Measurements from ENCODE around the gene ABCA7. TPM values are rescaled to one million over a fixed set of nuclear protein-coding genes. Genes with fewer than 3 reads are reported as not detected.

ABCA7 gene
- total RNA-seq, 3 donors from 2014 or later (not counting 1 experiment from before 2014, with no cell fraction given): 73.3 to 149 (median 121) TPM

DNA sequence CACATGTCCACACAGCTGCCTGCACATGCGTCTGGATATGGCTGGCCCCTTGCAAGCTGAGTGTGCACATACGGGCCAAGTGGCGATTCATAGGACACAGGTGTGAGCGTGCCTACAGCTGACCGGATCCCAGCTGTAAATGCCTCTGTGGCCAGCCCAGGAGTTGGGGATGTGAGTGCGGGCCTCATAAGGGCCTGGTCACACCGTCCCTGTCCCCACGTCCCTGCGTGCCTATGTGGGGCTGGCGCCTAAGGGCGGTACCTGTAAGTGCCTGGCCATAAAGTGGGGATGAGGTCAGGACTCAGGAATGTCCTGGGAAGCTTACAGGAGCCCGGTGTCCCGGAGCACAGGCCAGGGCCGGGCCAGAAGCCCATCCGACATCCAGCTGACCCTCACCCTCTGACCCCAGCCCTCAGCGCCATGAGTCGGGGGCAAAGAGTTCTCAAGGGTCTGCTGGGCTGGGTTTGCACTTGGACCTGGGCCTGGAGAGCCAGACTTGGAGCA is 25.8 kb downstream of the ABCA7 start:
- H3K27ac ChIP-seq (ENCODE audit: low read length): no peak overlapping the region
- H3K27me3 Mint-ChIP-seq (ENCODE audit: low read depth in 2 of 2): no peaks in the 10 kb centered on the region
- peaks cover 19 to 47% of the 10 kb centered on the region in 2 donors for H3K4me1 Mint-ChIP-seq

GRCh38 chr19:1066251-1066747 is 26.4 kb downstream of the ABCA7 start:
- Mint-ChIP-seq H3K4me1 (peaks cover 19 to 47% of the 10 kb centered on the region in 2 donors), H3K4me3 (peak overlapping the region; percentile 76), H3K27me3 (ENCODE audit: low read depth in 2 of 2) (no peaks in the 10 kb centered on the region), H3K27ac (peak overlapping the region; percentile 88 to 93), H3K36me3 (no peaks in the 10 kb centered on the region), H3K9me3 (no peaks in the 10 kb centered on the region)
- Histone ChIP-seq H3K4me1 (ENCODE audit: control insufficient read depth, insufficient read depth, low read length) (peaks cover 66% of the 10 kb centered on the region), H3K36me3 (ENCODE audit: control insufficient read depth, insufficient read depth, low read length) (peaks cover 22% of the 10 kb centered on the region), H3K4me3 (ENCODE audit: low read length) (peak overlapping the region; percentile 30), H3K9me3 (ENCODE audit: control insufficient read depth, insufficient read depth, low read length) (no peaks in the 10 kb centered on the region), H3K27me3 (ENCODE audit: control insufficient read depth, insufficient read depth, low read length) (no peaks in the 10 kb centered on the region), H3K27ac (ENCODE audit: low read length) (peak overlapping the region; percentile 65)
- TF ChIP-seq, protein P1, sequence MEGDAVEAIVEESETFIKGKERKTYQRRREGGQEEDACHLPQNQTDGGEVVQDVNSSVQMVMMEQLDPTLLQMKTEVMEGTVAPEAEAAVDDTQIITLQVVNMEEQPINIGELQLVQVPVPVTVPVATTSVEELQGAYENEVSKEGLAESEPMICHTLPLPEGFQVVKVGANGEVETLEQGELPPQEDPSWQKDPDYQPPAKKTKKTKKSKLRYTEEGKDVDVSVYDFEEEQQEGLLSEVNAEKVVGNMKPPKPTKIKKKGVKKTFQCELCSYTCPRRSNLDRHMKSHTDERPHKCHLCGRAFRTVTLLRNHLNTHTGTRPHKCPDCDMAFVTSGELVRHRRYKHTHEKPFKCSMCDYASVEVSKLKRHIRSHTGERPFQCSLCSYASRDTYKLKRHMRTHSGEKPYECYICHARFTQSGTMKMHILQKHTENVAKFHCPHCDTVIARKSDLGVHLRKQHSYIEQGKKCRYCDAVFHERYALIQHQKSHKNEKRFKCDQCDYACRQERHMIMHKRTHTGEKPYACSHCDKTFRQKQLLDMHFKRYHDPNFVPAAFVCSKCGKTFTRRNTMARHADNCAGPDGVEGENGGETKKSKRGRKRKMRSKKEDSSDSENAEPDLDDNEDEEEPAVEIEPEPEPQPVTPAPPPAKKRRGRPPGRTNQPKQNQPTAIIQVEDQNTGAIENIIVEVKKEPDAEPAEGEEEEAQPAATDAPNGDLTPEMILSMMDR (IDR thresholded peaks at IDR 0.05): no peak
- peak in 1 of 2 donors; percentile 34 for DNase-seq
- 57% methylated on average over 17 of the region's 17 CpGs for WGBS (ENCODE audit: insufficient coverage)
- ATAC-seq: no peak
- intact Hi-C loops (cut with micrococcal nuclease): loop anchor here (5.0 kb wide), 2 partner anchors 34 to 36 kb away; partner anchors contain the start of gene GPX4

More for the DNA sequence above, 25.8 kb downstream of the ABCA7 start:
- TF ChIP-seq, protein P1 (IDR thresholded peaks at IDR 0.05): no peak
- peak overlapping the region; percentile 76 for H3K4me3 Mint-ChIP-seq
- Histone ChIP-seq H3K36me3 (ENCODE audit: control insufficient read depth, insufficient read depth, low read length) (peaks cover 18% of the 10 kb centered on the region), H3K4me1 (ENCODE audit: control insufficient read depth, insufficient read depth, low read length) (peaks cover 62% of the 10 kb centered on the region), H3K27me3 (ENCODE audit: control insufficient read depth, insufficient read depth, low read length) (no peaks in the 10 kb centered on the region), H3K4me3 (ENCODE audit: low read length) (no peak overlapping the region), H3K9me3 (ENCODE audit: control insufficient read depth, insufficient read depth, low read length) (no peaks in the 10 kb centered on the region)
- H3K27ac Mint-ChIP-seq: peak overlapping the region; percentile 81 to 93
- DNase-seq (no peak), ATAC-seq (no peak)
- no peaks in the 10 kb centered on the region for H3K36me3 Mint-ChIP-seq
- intact Hi-C loops (cut with micrococcal nuclease): loop anchor here (5.0 kb wide), 2 partner anchors 33 to 37 kb away; partner anchors contain the start of gene GPX4
- H3K9me3 Mint-ChIP-seq: no peaks in the 10 kb centered on the region
- 90% methylated on average over 17 of the region's 17 CpGs for WGBS (ENCODE audit: insufficient coverage)

GRCh38 chr19:1066748-1067340 is 26.9 kb downstream of the ABCA7 start, which contains the start of gene ARHGAP45:
TSS of gene ARHGAP45 (plus strand) at chr19:1067167. CDS start at chr19:1067406, 239 bp downstream.
- Mint-ChIP-seq H3K36me3 (no peaks in the 10 kb centered on the region), H3K4me1 (peaks cover 22 to 50% of the 10 kb centered on the region in 2 donors), H3K27me3 (ENCODE audit: low read depth in 2 of 2) (no peaks in the 10 kb centered on the region), H3K27ac (peak within 1 kb of the TSS; percentile 88 to 93), H3K4me3 (peak within 1 kb of the TSS; percentile 88), H3K9me3 (no peaks in the 10 kb centered on the region)
- intact Hi-C loops (cut with micrococcal nuclease): loop anchor here (1.0 to 5.0 kb wide), 3 partner anchors 10 to 35 kb away; partner anchors contain the start of gene GPX4
- WGBS (ENCODE audit: insufficient coverage): 2% methylated on average over 61 of the region's 61 CpGs
- DNase-seq (peak; percentile 77 to 91), ATAC-seq (peak; percentile 48 to 70 (median 63))
- Histone ChIP-seq H3K4me1 (ENCODE audit: control insufficient read depth, insufficient read depth, low read length) (peaks cover 70% of the 10 kb centered on the region), H3K36me3 (ENCODE audit: control insufficient read depth, insufficient read depth, low read length) (peaks cover 26% of the 10 kb centered on the region), H3K27ac (ENCODE audit: low read length) (peak within 1 kb of the TSS; percentile 94), H3K27me3 (ENCODE audit: control insufficient read depth, insufficient read depth, low read length) (no peaks in the 10 kb centered on the region), H3K9me3 (ENCODE audit: control insufficient read depth, insufficient read depth, low read length) (no peaks in the 10 kb centered on the region), H3K4me3 (ENCODE audit: low read length) (peak within 1 kb of the TSS; percentile 97)
- TF ChIP-seq, protein P1 (IDR thresholded peaks at IDR 0.05): no peak
